HG02938 (cell line): Measurements from ENCODE around the gene WBP1.

Experiments
- ATAC-seq: cut with Tn5 transposase; IDR thresholded peaks from one replicate; pipeline ENCODE4 v1.9.1; 2021; ENCODE audit warnings: mild to moderate bottlenecking, moderate library complexity; ENCODE audit not compliant: unreplicated experiment

The WBP1 gene

GRCh38 chr2:74501335-74502071 is 43.3 kb downstream of the WBP1 start:
- no peak for ATAC-seq

GRCh38 chr2:74502147-74502719 is 44.0 kb downstream of the WBP1 start:
- ATAC-seq, result no peak

DNA sequence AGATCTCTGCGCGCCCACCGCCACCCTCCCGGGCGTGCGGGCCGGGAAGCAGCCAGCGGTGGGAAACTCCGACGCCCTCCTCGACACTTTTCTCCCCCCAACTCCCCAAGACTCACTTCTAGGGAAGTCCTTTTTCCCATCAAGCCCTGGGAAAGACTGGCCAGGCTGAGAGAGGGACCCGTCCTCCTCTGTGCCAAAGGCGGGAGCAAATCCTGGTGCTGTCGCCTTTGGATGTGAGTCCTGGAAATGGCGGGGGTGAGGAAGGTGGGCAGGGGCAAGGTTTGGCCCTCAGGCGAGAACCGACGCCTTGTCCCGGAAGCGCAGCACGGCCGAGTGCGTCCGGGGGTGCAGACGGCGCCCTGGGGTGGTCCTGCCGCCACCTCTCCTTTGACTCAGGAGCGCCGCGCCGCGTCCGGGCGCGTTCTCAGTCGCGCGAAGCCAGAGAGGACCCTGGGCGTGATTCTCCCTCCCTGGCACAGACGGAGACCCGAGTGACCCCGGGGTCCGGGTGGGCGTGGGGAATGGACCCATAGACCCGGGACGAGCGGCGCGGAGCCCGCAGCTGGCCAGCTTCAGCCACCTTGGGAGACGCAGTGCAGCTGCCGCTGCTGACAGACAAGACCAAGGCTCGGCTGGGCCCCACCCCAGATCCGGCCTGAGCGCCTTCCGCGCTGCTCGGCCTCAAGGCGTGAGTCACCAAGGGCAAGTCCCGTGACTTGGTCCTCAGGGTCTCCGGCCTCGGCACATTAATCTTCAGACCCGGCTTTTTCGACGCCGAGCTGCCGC is 44.7 kb downstream of the WBP1 start:
- peak; percentile 31 for ATAC-seq

GRCh38 chr2:74503506-74504475 is 45.6 kb downstream of the WBP1 start:
- no peak for ATAC-seq

- ATAC-seq, result no peak
Observed at GRCh38 chr2:74504591-74504990, 46.4 kb downstream of the WBP1 start.

DNA sequence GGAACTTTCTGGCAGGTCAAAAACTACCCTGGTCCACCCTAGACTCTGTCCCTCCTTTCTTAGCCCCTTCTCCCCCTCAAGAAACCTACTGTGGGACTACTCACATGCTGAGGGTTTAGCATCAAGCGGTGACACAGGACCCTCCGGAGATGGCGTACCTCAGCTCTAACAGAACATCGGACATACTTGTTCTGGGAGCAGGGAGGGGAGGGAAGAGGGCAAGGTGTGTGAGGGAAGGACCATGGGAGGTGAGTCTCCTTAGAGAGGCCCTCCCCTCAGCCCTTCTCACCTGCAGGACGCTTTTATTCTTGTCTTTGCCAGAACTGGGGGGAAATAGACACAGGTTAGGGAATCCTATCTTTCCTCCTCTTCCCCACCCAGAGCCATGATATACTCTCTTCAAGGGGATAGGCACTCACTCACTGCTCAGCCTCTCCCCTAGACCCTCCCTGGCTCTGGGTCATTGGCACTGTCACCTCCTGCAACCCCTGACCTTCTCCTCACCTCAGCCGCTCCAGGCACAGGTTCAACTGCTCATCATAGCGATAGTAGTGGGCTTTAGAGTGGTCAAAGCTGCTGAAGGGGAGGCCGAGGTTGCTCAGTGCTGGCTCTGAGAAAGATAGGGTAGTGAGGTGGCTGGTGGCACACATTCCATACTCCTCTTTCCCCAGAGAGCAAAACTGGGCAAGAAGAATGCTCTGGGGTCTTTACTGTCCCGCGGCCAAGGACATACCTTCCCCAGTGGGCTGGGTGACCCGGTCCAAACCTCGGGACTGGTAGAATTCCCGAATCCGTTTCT is 47.4 kb downstream of the WBP1 start:
- ATAC-seq, result no peak

- peak; percentile 96 for ATAC-seq
Observed at GRCh38 chr2:74507145-74507925, 49.1 kb downstream of the WBP1 start, which contains the start of gene PCGF1. PCGF1 (minus strand) TSS chr2:74507695; CDS start chr2:74507668, 27 bp downstream.

DNA sequence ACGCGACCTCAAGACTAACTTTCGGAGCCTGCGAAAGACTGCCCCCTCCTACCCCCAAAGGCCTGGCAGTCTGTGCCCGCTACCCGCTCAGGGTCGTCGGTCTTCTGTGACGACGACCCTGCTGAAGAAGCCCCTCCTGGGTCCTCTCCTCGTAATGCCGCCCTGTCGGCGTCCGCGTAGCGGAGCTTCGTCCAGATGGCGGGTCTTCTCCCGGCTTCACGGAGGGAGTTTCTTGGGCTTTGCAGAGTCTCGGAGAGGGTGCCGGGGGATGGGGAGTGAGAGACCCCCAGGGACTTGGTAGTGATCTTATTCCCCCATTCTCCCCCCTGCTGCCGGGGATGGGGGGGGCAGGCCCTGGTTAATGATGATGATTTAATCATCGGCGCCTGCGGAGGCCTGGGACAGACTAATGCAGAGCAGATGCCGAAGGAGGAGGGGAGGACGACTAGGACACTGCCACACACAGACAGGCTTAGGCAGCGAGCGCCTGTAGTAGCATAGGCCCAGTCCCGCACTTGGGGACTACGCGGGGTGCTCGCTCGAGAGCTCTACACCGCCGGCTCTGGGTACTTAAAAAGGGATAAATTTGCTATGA is 49.8 kb downstream of the WBP1 start:
- peak; percentile 1 for ATAC-seq

DNA sequence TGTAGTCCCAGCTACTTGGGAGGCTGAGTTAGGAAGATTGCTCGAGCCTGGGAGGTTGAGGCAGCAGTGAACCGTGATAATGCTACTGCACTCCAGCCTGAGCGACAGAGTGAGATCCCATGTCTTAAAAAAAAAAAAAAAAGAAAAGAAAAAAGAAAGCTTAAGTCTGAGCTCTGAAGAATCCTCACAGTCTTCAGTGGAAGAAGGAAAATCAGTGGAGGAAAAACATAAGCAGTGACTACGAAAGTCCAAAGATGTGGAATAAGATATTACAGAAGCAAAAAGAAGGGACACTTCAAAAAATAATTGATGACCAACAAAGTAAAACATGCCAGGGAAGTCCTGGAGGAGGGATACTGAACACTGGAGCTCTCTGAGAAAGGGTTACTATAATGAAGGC is 52.0 kb downstream of the WBP1 start:
- no peak for ATAC-seq
